GM06990 (cell line): ENCODE data around the gene ARHGEF16.

Source experiments
- DNase-seq: peaks from one replicate; pipeline ENCODE4 v3.0.0-alpha.2; 2011; ENCODE audit not compliant: insufficient read length; ENCODE audit errors: extremely low read depth
- H3K27me3 ChIP-seq: replicated peaks from 2 replicates; pipeline ENCODE4 v1.6.0; 2011; ENCODE audit warnings: low read length; ENCODE audit not compliant: control insufficient read depth, insufficient read depth
- H3K36me3 ChIP-seq: 2 replicates; pipeline ENCODE4 v1.5.1; 2011; ENCODE audit warnings: low read length; ENCODE audit not compliant: control insufficient read depth, insufficient read depth
- H3K4me3 ChIP-seq: replicated peaks from 2 replicates; pipeline ENCODE4 v1.5.1; 2011; ENCODE audit warnings: low read depth, mild to moderate bottlenecking, control low read depth, low read length
- CTCF ChIP-seq: IDR thresholded peaks from 2 replicates; pipeline ENCODE4 v1.5.1; 2011; ENCODE audit warnings: low read length, control low read depth, mild to moderate bottlenecking, inconsistent platforms; ENCODE audit not compliant: insufficient read depth, poor library complexity, severe bottlenecking

The ARHGEF16 gene

GRCh38 chr1:3472088-3472850, 17.8 kb downstream of the ARHGEF16 start:
- Histone ChIP-seq H3K27me3 (no peaks in the 10 kb centered on the region), H3K4me3 (no peak overlapping the region), H3K36me3 (no peaks in the 10 kb centered on the region)
- DNase-seq: no peak
- no peak for TF ChIP-seq CTCF

- Histone ChIP-seq H3K36me3 (no peaks in the 10 kb centered on the region), H3K27me3 (no peaks in the 10 kb centered on the region), H3K4me3 (no peak overlapping the region)
- TF ChIP-seq CTCF: no peak
- DNase-seq: no peak
Observed at GRCh38 chr1:3472906-3473305, 18.4 kb downstream of the ARHGEF16 start.

- TF ChIP-seq CTCF: no peak
- DNase-seq: no peak
Observed at GRCh38 chr1:3473381-3473844, 18.9 kb downstream of the ARHGEF16 start.

GRCh38 chr1:3474016-3474415, 19.6 kb downstream of the ARHGEF16 start:
- DNase-seq: no peak
- H3K36me3 ChIP-seq: no peaks in the 10 kb centered on the region
- no peak for TF ChIP-seq CTCF
- H3K4me3 ChIP-seq: no peak overlapping the region
- H3K27me3 ChIP-seq: no peaks in the 10 kb centered on the region

More at GRCh38 chr1:3473381-3473844, 18.9 kb downstream of the ARHGEF16 start:
- no peak overlapping the region for H3K4me3 ChIP-seq
- no peaks in the 10 kb centered on the region for H3K27me3 ChIP-seq
- no peaks in the 10 kb centered on the region for H3K36me3 ChIP-seq

GRCh38 chr1:3474421-3474820, 20.0 kb downstream of the ARHGEF16 start:
- no peak for DNase-seq
- Histone ChIP-seq H3K4me3 (no peak overlapping the region), H3K36me3 (no peaks in the 10 kb centered on the region), H3K27me3 (no peaks in the 10 kb centered on the region)
- TF ChIP-seq CTCF: no peak
